Measurements from ENCODE around the gene LRBA. TPM values are rescaled to one million over a fixed set of nuclear protein-coding genes. Genes with fewer than 3 reads are reported as not detected.
A peak's percentile ranks its signal among the peaks of the same experiment; 100 is the strongest.
"Not testable (repeated sequence)": the region's sequence is repeated elsewhere in the genome, so short reads cannot be mapped to it uniquely, and the experiment has no call there.

LRBA gene
- total and polyA plus RNA-seq, 4 donors: 18.8 to 56.4 (median 33.8) TPM

- no CpG with 5 or more reads among the region's 1 CpG for WGBS (ENCODE audit: insufficient coverage)
- no peaks in the 10 kb centered on the region for H3K4me1 ChIP-seq (ENCODE audit: control insufficient read depth, insufficient read depth, low read length)
- H3K9me3 ChIP-seq (ENCODE audit: control insufficient read depth, insufficient read depth, low read length): no peaks in the 10 kb centered on the region
- no peak overlapping the region for H3K27ac ChIP-seq (ENCODE audit: low read depth, low read length)
- no peaks in the 10 kb centered on the region for H3K27me3 ChIP-seq (ENCODE audit: control insufficient read depth, insufficient read depth, low read length)
- H3K4me3 ChIP-seq (ENCODE audit: low read depth, low read length): no peak overlapping the region
- no peaks in the 10 kb centered on the region for H3K36me3 ChIP-seq (ENCODE audit: control insufficient read depth, insufficient read depth, low read length)
- peak in 1 of 6 donors; percentile 6 for DNase-seq (ENCODE audit: low read depth in 4 of 6, low spot score in 6 of 6)
These were observed 28.9 kb upstream of the LRBA start for GRCh38 chr4:151043803-151044515.

GRCh38 chr4:151039733-151040132 lies 24.6 kb upstream of the LRBA start:
- no peaks in the 10 kb centered on the region for H3K9me3 ChIP-seq (ENCODE audit: control insufficient read depth, insufficient read depth, low read length)
- H3K4me3 ChIP-seq (ENCODE audit: low read depth, low read length): no peak overlapping the region
- no peak overlapping the region for H3K27ac ChIP-seq (ENCODE audit: low read depth, low read length)
- H3K4me1 ChIP-seq (ENCODE audit: control insufficient read depth, insufficient read depth, low read length): no peaks in the 10 kb centered on the region
- no peaks in the 10 kb centered on the region for H3K36me3 ChIP-seq (ENCODE audit: control insufficient read depth, insufficient read depth, low read length)
- 86% methylated on average over 2 of the region's 2 CpGs for WGBS (ENCODE audit: insufficient coverage)
- H3K27me3 ChIP-seq (ENCODE audit: control insufficient read depth, insufficient read depth, low read length): no peaks in the 10 kb centered on the region
- no peak for DNase-seq (ENCODE audit: low read depth in 4 of 6, low spot score in 6 of 6)

DNA sequence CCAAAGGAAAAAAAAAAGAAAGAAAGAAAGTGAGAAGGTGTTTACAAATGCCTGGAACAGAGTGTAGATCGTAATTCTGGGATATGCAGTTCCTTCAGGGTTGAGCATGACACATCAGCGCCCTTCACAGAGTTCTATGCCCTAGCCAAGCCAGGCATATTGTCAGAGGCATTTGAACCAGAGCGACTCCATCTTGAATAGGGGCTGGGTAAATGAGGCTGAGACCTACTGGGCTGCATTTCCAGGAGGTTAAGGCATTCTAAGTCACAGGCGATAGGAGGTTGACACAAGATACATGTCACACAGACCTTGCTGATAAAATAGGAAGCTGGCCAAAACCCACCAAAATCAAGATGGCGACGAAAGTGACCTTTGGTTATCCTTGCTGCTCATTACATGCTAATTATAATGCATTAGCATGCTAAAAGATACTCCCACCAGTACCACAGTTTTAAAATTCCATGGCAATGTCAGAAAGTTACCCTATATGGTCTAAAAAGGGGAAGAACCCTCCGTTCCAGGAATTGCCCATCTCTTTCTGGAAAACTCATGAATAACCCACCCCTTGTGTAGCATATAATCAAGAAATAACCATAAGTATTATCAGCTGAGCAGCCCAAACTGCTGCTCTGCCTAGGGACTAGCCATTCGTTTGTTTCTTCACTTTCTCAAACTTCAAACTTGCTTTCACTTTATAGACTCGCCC lies 23.5 kb upstream of the LRBA start:
- no peaks in the 10 kb centered on the region for H3K4me1 ChIP-seq (ENCODE audit: control insufficient read depth, insufficient read depth, low read length)
- H3K4me3 ChIP-seq (ENCODE audit: low read depth, low read length): no peak overlapping the region
- H3K27me3 ChIP-seq (ENCODE audit: control insufficient read depth, insufficient read depth, low read length): no peaks in the 10 kb centered on the region
- no peak overlapping the region for H3K27ac ChIP-seq (ENCODE audit: low read depth, low read length)
- 99% methylated on average over 5 of the region's 9 CpGs for WGBS (ENCODE audit: insufficient coverage)
- no peaks in the 10 kb centered on the region for H3K36me3 ChIP-seq (ENCODE audit: control insufficient read depth, insufficient read depth, low read length)
- DNase-seq (ENCODE audit: low read depth in 4 of 6, low spot score in 6 of 6): no peak
- no peaks in the 10 kb centered on the region for H3K9me3 ChIP-seq (ENCODE audit: control insufficient read depth, insufficient read depth, low read length)

DNA sequence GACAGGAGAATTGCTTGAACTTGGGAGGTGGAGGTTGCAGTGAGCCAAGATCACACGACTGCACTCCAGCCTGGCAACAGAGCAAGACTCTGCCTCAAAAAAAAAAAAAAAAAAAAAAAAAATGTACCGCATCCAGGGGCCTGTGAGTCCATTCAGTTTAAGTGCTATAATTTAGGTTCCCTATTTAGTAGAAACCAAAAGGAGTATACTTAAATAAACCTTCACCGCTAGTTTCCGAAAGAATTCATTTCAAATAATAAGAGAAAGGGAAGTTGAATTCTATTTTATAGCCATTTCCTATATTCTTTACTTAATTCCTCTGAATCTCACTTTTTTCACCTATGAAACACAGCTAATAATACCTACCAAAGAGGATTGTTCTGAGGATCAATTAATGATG lies 20.8 kb upstream of the LRBA start:
- no peaks in the 10 kb centered on the region for H3K9me3 ChIP-seq (ENCODE audit: control insufficient read depth, insufficient read depth, low read length)

DNA sequence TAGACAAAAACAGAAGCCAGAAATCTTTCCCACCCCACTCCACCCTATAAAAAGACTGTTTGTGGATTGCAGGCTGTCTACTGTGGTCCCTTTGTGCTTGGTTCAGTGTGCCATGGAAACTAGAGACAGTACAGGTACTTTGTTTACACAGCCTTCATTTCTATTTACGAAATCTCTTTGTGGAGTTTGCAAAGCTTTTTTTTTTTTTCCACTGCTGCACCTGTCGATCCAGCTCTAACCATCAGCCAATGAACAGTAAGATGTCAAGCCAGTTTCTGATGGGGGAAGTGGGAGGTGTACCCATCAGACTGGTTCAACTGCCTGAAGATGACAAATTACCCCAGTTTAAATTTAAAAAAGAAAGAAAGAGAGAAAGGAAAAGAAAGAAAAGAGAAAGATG lies 20.2 kb upstream of the LRBA start:
- H3K4me3 ChIP-seq (ENCODE audit: low read depth, low read length): no peak overlapping the region
- H3K27ac ChIP-seq (ENCODE audit: low read depth, low read length): no peak overlapping the region
- WGBS (ENCODE audit: insufficient coverage): no CpG with 5 or more reads among the region's 2 CpGs
- no peaks in the 10 kb centered on the region for H3K4me1 ChIP-seq (ENCODE audit: control insufficient read depth, insufficient read depth, low read length)
- H3K36me3 ChIP-seq (ENCODE audit: control insufficient read depth, insufficient read depth, low read length): no peaks in the 10 kb centered on the region
- H3K27me3 ChIP-seq (ENCODE audit: control insufficient read depth, insufficient read depth, low read length): no peaks in the 10 kb centered on the region
- no peak for DNase-seq (ENCODE audit: low read depth in 4 of 6, low spot score in 6 of 6)
- no peaks in the 10 kb centered on the region for H3K9me3 ChIP-seq (ENCODE audit: control insufficient read depth, insufficient read depth, low read length)

More for the DNA sequence above, 20.8 kb upstream of the LRBA start:
- Histone ChIP-seq H3K4me3 (ENCODE audit: low read depth, low read length) (no peak overlapping the region), H3K36me3 (ENCODE audit: control insufficient read depth, insufficient read depth, low read length) (no peaks in the 10 kb centered on the region), H3K27me3 (ENCODE audit: control insufficient read depth, insufficient read depth, low read length) (no peaks in the 10 kb centered on the region), H3K27ac (ENCODE audit: low read depth, low read length) (no peak overlapping the region), H3K4me1 (ENCODE audit: control insufficient read depth, insufficient read depth, low read length) (no peaks in the 10 kb centered on the region)
- no CpG with 5 or more reads among the region's 4 CpGs for WGBS (ENCODE audit: insufficient coverage)
- DNase-seq (ENCODE audit: low read depth in 4 of 6, low spot score in 6 of 6): no peak

- Histone ChIP-seq H3K27me3 (ENCODE audit: control insufficient read depth, insufficient read depth, low read length) (no peaks in the 10 kb centered on the region), H3K4me1 (ENCODE audit: control insufficient read depth, insufficient read depth, low read length) (no peaks in the 10 kb centered on the region), H3K27ac (ENCODE audit: low read depth, low read length) (no peak overlapping the region), H3K36me3 (ENCODE audit: control insufficient read depth, insufficient read depth, low read length) (no peaks in the 10 kb centered on the region), H3K4me3 (ENCODE audit: low read depth, low read length) (no peak overlapping the region), H3K9me3 (ENCODE audit: control insufficient read depth, insufficient read depth, low read length) (no peaks in the 10 kb centered on the region)
- 80% methylated on average over 1 of the region's 2 CpGs for WGBS (ENCODE audit: insufficient coverage)
- no peak for DNase-seq (ENCODE audit: low read depth in 4 of 6, low spot score in 6 of 6)
These were observed 19.7 kb upstream of the LRBA start for GRCh38 chr4:151034829-151035228.

DNA sequence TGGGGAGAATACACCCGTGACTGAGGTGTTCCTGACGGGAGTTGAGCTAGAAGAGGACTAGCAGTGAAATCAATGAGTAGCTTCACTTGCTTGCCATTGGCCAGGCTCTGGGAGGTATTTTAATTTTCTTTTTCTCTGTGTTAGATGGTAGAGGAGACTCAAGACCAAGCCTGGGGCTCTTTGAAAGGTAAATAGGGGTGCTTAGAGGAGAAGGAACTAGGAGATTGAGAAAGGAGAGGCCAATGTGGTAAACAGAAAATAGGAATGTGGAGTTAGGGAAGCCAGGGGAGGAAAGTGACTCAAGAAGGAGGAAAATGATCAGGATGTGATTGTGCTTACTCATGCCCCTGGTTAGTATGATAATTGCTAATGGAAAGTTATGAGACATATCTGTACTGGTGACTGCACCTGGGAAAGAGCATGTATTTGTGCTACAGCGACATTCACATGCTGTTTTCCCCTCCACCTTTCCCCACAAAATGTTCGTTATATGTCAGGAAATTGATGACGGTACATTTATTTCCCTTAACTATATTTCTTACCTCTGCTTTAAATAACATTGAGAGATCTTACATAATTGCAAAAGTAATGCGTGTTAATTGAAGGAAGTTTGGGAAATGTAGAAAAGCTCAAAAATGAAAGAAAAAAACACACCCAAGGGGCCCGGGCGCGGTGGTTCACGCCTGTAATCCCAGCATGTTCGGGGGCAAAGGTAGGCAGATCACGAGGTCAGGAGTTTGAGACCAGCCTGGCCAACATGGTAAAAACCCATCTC lies 16.9 kb upstream of the LRBA start:
- H3K27me3 ChIP-seq (ENCODE audit: control insufficient read depth, insufficient read depth, low read length): no peaks in the 10 kb centered on the region
- H3K36me3 ChIP-seq (ENCODE audit: control insufficient read depth, insufficient read depth, low read length): no peaks in the 10 kb centered on the region
- no peak overlapping the region for H3K4me3 ChIP-seq (ENCODE audit: low read depth, low read length)
- no peaks in the 10 kb centered on the region for H3K4me1 ChIP-seq (ENCODE audit: control insufficient read depth, insufficient read depth, low read length)
- DNase-seq (ENCODE audit: low read depth in 4 of 6, low spot score in 6 of 6): no peak
- no peak overlapping the region for H3K27ac ChIP-seq (ENCODE audit: low read depth, low read length)
- no peaks in the 10 kb centered on the region for H3K9me3 ChIP-seq (ENCODE audit: control insufficient read depth, insufficient read depth, low read length)
- WGBS (ENCODE audit: insufficient coverage): 100% methylated on average over 3 of the region's 12 CpGs

DNA sequence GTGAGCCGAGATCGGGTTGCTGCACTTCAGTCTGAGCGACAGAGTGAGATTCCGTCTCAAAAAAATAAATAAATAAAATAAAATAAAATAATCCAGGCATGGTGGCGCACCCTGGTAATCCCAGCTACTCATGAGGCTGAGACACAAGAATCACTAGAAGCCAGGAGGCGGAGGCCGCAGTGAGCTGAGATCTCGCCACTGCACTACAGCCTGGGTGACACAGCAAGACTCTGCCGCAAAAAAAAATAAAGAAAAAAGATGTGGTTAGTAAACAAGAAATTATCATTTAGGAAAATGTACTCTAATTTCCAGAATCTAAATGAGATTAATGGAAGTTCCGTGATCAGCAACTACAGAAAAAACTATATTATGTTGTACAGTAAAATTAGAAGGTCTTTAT lies 14.5 kb upstream of the LRBA start:
- Histone ChIP-seq H3K9me3 (ENCODE audit: control insufficient read depth, insufficient read depth, low read length) (no peaks in the 10 kb centered on the region), H3K27ac (ENCODE audit: low read depth, low read length) (no peak overlapping the region), H3K36me3 (ENCODE audit: control insufficient read depth, insufficient read depth, low read length) (no peaks in the 10 kb centered on the region), H3K27me3 (ENCODE audit: control insufficient read depth, insufficient read depth, low read length) (no peaks in the 10 kb centered on the region), H3K4me3 (ENCODE audit: low read depth, low read length) (no peak overlapping the region), H3K4me1 (ENCODE audit: control insufficient read depth, insufficient read depth, low read length) (no peaks in the 10 kb centered on the region)
- DNase-seq (ENCODE audit: low read depth in 4 of 6, low spot score in 6 of 6): no peak
- 100% methylated on average over 2 of the region's 10 CpGs for WGBS (ENCODE audit: insufficient coverage)

GRCh38 chr4:151029006-151029405 lies 13.9 kb upstream of the LRBA start:
- not testable (repeated sequence) for H3K9me3 ChIP-seq (ENCODE audit: control insufficient read depth, insufficient read depth, low read length)

More at GRCh38 chr4:151029006-151029405, 13.9 kb upstream of the LRBA start:
- not testable (repeated sequence) for DNase-seq (ENCODE audit: low read depth in 4 of 6, low spot score in 6 of 6); H3K27me3 ChIP-seq (ENCODE audit: control insufficient read depth, insufficient read depth, low read length); H3K4me1 ChIP-seq (ENCODE audit: control insufficient read depth, insufficient read depth, low read length); H3K36me3 ChIP-seq (ENCODE audit: control insufficient read depth, insufficient read depth, low read length); H3K27ac ChIP-seq (ENCODE audit: low read depth, low read length); H3K4me3 ChIP-seq (ENCODE audit: low read depth, low read length)
- 79% methylated on average over 6 of the region's 10 CpGs for WGBS (ENCODE audit: insufficient coverage)
